Heart left ventricle (tissue), 16 donors: ENCODE results near the gene ALG9. TPM values are rescaled to one million over a fixed set of nuclear protein-coding genes. Genes with fewer than 3 reads are reported as not detected.

Source experiments
- ATAC-seq, 4 donors: fragments of 200-7000 bp; cut with Tn5 transposase; one replicate each; pipeline ENCODE4 v1.9.1; 2020 to 2022; ENCODE audit warnings: moderate library complexity in 4 of 4, mild to moderate bottlenecking in 3 of 4, moderate number of reproducible peaks in 1 of 4
- DNase-seq, 5 donors: peaks; one replicate each; pipeline ENCODE4 v3.0.0-alpha.2; 2020
- H3K27ac ChIP-seq, 12 donors: fragments of 200-600 bp; sonication (generic) in 4 of 12; one replicate each; pipeline versions ENCODE4 v1.5.0 to v1.8.0; 2016 to 2022; ENCODE audit warnings: mild to moderate bottlenecking in 2 of 12
- H3K27me3 ChIP-seq, 9 donors: fragments of 200-600 bp; sonication (generic) in 2 of 9; one replicate each; pipeline versions ENCODE4 v1.5.1 to v1.8.0; 2016 to 2022; ENCODE audit warnings: mild to moderate bottlenecking in 3 of 9
- H3K36me3 ChIP-seq, 9 donors: fragments of 200-600 bp; sonication (generic) in 2 of 9; one replicate each; pipeline versions ENCODE4 v1.5.0 to v1.8.0; 2018 to 2022; ENCODE audit warnings: mild to moderate bottlenecking in 2 of 9
- H3K4me1 ChIP-seq, 12 donors: fragments of 200-600 bp; sonication (generic) in 4 of 12; one replicate each; pipeline versions ENCODE4 v1.5.0 to v1.8.0; 2016 to 2022; ENCODE audit warnings: mild to moderate bottlenecking in 3 of 12
- H3K4me3 ChIP-seq, 12 donors: fragments of 200-600 bp; sonication (generic) in 4 of 12; one replicate each; pipeline versions ENCODE4 v1.5.0 to v1.8.0; 2017 to 2022; ENCODE audit warnings: mild to moderate bottlenecking in 9 of 12, moderate library complexity in 4 of 12
- H3K9me3 ChIP-seq, 12 donors: fragments of 200-600 bp; sonication (generic) in 4 of 12; one replicate each; pipeline versions ENCODE4 v1.5.0 to v1.8.0; 2016 to 2022; ENCODE audit warnings: mild to moderate bottlenecking in 1 of 12
- POLR2A ChIP-seq, 2 donors: fragments of 450-650 bp; IDR thresholded peaks; one replicate each; pipeline ENCODE4 v1.6.1; 2017; ENCODE audit warnings: antibody characterized with exemption in 2 of 2, mild to moderate bottlenecking in 2 of 2, moderate library complexity in 2 of 2
- WGBS, 4 donors: extraction: QIAGEN DNeasy Blood & Tissue Kit in 2 of 4; methylation state at CpG; one replicate each; pipeline versions ENCODE4 v1.1.5 to v1.1.7; 2013 to 2018; 5-methylcytosine and 5-hydroxymethylcytosine counted together
- intact Hi-C, 10 donors: fragments of 100-400 bp; cut with DNase I; formaldehyde crosslinking; loops; one replicate each; pipeline versions ENCODE4 v1.11.1 to v1.14.2; 2022
- polyA plus RNA-seq, 2 donors: library from polyadenylated mRNA; stranded (reverse); fragments of 200-250 nt; gene quantifications; one replicate each; pipeline ENCODE4 v1.2.3, GENCODE V29; 2013
- total RNA-seq, 9 donors: library from RNA; depleted of rRNA in 2 of 9; stranded (reverse); fragments of >200 nt in 2 of 9; fragmentation: NEBNext Ultra II Directional in 3 of 9; extraction: Animal tissue kit (Norgen Biotek cat#: 25700) in 3 of 9; gene quantifications; one replicate each; pipeline versions ENCODE4 v1.1.0 to v1.2.4, GENCODE V29; 2016 to 2023
- TF ChIP-seq, protein P1 (sequence below), 12 donors: fragments of 200-600 bp; sonication (generic) in 4 of 12; IDR thresholded peaks; one replicate each; pipeline versions ENCODE4 v1.5.0 to v1.8.0; 2018 to 2022; ENCODE audit warnings: antibody characterized with exemption in 12 of 12, mild to moderate bottlenecking in 5 of 12
- donor health status: ischemic (EF 13 %, LVEDD 7.1; RV severe dilation, severe dysfunction).
- donor health status: healthy with polysubstance abuse.
- donor health status: DM: no; HTN: yes; CAD: no.
- donor health status: DM: no; HTN: no; CAD: no.
- donor health status: ischemic (EF 25% LVEDD 6.9; RV normal size, moderate dysfunction).
- donor health status: ischemic (EF 25% LVEDD 5.7; RV mildly dilated, moderate dysfunction).
- donor health status: healthy.
- donor health status: DM: yes; HTN: yes; CAD: no.
- donor health status: ischemic (EF 35%, LVEDD 5.7; RV mildly dilated, moderate dysfunction).
- donor health status: nonischemic (EF 11% LVEDD 7.7; RV severe dilation, severe dysfunction).
- donor health status: DM: yes; HTN: yes; CAD: no.
- donor health status: PGD.
- donor health status: ischemic (EF 29% LVEDD 5.4; RV normal size, mild dysfunction).
- donor health status: nonischemic (EF 23%, LVEDD 6.1; RV moderate dilation, normal function).

Gene ALG9
- total and polyA plus RNA-seq, 11 donors, result 13.5 to 26.5 (median 17.6) TPM

DNA sequence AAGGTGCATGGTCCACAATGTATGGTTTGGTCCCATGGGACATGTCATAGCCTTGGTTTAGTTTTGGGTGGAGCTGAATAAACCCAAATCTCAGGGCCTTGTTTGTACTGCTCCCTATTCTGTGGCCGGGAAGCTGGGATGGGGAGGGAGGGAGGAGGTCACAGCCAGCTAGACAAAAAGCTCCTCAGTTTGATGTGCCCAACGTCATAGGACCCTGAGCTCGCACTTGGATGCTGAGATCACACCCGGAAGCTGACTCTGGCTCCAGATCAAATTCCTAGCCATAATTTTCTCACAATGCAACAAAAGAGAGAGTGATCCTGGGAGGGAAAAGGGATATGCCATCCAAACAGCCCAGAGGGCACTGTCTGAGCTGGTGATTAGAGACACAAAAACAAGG lies 42.6 kb upstream of the ALG9 start:
- H3K27ac ChIP-seq, result peak overlapping the region; percentile 82 to 100 (median 96)
- peaks cover 0 to 23% (median 10%) of the 10 kb centered on the region in 9 donors for H3K36me3 ChIP-seq
- WGBS, 4 donors, result 2 to 16% (median 9%) methylated on average over 4 of the region's 4 CpGs
- peak overlapping the region in 11 of 12 donors; percentile 38 to 80 (median 59) for H3K4me3 ChIP-seq
- peak in 1 of 2 donors; percentile 28 for TF ChIP-seq POLR2A (IDR thresholded peaks at IDR 0.05)
- TF ChIP-seq, protein P1, sequence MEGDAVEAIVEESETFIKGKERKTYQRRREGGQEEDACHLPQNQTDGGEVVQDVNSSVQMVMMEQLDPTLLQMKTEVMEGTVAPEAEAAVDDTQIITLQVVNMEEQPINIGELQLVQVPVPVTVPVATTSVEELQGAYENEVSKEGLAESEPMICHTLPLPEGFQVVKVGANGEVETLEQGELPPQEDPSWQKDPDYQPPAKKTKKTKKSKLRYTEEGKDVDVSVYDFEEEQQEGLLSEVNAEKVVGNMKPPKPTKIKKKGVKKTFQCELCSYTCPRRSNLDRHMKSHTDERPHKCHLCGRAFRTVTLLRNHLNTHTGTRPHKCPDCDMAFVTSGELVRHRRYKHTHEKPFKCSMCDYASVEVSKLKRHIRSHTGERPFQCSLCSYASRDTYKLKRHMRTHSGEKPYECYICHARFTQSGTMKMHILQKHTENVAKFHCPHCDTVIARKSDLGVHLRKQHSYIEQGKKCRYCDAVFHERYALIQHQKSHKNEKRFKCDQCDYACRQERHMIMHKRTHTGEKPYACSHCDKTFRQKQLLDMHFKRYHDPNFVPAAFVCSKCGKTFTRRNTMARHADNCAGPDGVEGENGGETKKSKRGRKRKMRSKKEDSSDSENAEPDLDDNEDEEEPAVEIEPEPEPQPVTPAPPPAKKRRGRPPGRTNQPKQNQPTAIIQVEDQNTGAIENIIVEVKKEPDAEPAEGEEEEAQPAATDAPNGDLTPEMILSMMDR (IDR thresholded peaks at IDR 0.05), result no peak
- intact Hi-C loops, result loop anchor here in 2 of 10 donors (2.0 to 5.0 kb wide), 2 partner anchors 35 to 37 kb away; partner anchors contain the start of genes CFAP68 (in 2 of the 2) and FDXACB1 (in 2 of the 2)
- no peaks in the 10 kb centered on the region for H3K9me3 ChIP-seq
- DNase-seq (peak; percentile 53 to 83 (median 75)), ATAC-seq (peak in 2 of 4 donors; percentile 25 to 33)
- H3K27me3 ChIP-seq, result peaks cover 0 to 10% (median 0%) of the 10 kb centered on the region in 9 donors
- H3K4me1 ChIP-seq, result peaks cover 0 to 27% (median 13%) of the 10 kb centered on the region in 12 donors

DNA sequence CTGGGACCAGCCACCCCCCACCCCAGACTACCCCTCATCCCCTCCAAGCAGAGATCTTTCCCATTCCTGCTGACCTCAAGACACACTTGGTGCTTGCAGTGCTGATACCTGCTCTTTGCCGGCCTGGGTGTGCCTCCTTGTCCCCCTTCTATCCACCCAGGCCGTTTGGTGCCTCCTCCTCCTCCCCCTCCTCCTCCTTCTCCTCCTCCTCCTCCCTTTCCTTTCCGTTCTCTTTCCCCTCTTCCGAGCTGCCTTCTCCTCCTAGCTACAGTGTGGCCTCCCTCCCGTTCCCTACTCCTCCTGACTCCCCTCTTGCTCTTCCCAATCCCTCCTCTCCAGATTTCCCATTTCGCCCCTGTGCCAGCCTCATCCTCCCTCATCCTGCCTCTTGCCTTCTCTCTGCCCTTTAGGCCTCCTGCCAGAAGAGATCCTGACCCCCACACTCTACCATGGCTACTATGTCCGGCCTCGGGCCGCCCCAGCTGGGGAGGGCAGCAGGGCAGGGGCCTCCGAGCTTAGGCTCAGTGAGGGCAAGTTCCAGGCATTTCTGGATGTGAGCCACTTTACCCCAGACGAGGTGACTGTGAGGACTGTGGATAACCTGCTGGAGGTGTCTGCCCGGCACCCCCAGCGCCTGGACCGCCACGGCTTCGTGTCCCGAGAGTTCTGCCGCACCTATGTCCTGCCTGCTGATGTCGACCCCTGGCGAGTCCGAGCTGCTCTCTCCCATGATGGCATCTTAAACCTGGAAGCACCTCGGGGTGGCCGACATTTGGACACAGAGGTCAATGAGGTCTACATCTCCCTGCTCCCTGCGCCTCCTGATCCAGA lies 41.9 kb upstream of the ALG9 start:
- H3K9me3 ChIP-seq, result no peaks in the 10 kb centered on the region
- WGBS, 4 donors, result 15 to 35% (median 25%) methylated on average over 10 to 24 of the region's 24 CpGs
- TF ChIP-seq POLR2A (IDR thresholded peaks at IDR 0.05), result no peak
- TF ChIP-seq, protein P1 (IDR thresholded peaks at IDR 0.05), result no peak
- peaks cover 0 to 27% (median 7%) of the 10 kb centered on the region in 12 donors for H3K4me1 ChIP-seq
- intact Hi-C loops, result loop anchor here in 2 of 10 donors (2.0 to 5.0 kb wide), 2 partner anchors 34 to 36 kb away; partner anchors contain the start of genes CFAP68 (in 2 of the 2) and FDXACB1 (in 2 of the 2)
- peak overlapping the region; percentile 38 to 80 (median 59) for H3K4me3 ChIP-seq
- H3K36me3 ChIP-seq, result peaks cover 0 to 30% (median 17%) of the 10 kb centered on the region in 9 donors
- peak; percentile 43 to 67 (median 47) for DNase-seq
- ATAC-seq, result peak in 3 of 4 donors; percentile 3 to 6 (median 5)
- H3K27me3 ChIP-seq, result peaks cover 0 to 10% (median 0%) of the 10 kb centered on the region in 9 donors
- H3K27ac ChIP-seq, result peak overlapping the region; percentile 82 to 100 (median 96)

DNA sequence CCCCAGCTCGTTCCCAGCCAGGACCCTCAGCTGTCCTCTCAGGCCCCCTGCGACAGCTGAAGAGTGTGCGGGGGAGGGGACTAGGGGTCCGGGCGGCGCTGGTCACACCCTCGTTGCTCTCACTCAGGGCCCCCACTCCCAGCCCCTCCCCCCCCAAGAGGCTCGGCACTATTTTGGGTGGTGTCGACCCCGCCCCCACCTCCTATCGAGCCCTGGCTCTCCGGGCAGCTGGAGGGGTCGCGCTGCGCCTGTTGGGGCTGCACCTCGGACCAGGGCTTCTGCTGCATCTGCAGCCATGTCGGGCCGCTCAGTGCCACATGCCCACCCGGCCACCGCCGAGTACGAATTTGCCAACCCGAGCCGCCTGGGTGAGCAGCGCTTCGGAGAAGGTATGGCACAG lies 41.2 kb upstream of the ALG9 start, which contains the start of gene HSPB2:
Gene HSPB2, plus strand, starts transcription at position 200 of the 400 bp plus-strand sequence. Its CDS starts 96 bp downstream, at position 296.
- peaks cover 0 to 37% (median 18%) of the 10 kb centered on the region in 9 donors for H3K36me3 ChIP-seq
- ATAC-seq, result peak; percentile 6 to 17 (median 10)
- TF ChIP-seq, protein P1 (IDR thresholded peaks at IDR 0.05), result no peak
- TF ChIP-seq POLR2A (IDR thresholded peaks at IDR 0.05), result no peak
- intact Hi-C loops, result loop anchor here in 3 of 10 donors (1.0 to 5.0 kb wide), 3 partner anchors 33 to 35 kb away; partner anchors contain the start of genes CFAP68 (in 3 of the 3) and FDXACB1 (in 3 of the 3)
- peak within 1 kb of the TSS; percentile 38 to 80 (median 59) for H3K4me3 ChIP-seq
- no peaks in the 10 kb centered on the region for H3K9me3 ChIP-seq
- DNase-seq, result peak; percentile 54 to 75 (median 69)
- H3K4me1 ChIP-seq, result peaks cover 0 to 29% (median 7%) of the 10 kb centered on the region in 12 donors
- H3K27me3 ChIP-seq, result peaks cover 0 to 10% (median 0%) of the 10 kb centered on the region in 9 donors
- 0 to 5% (median 4%) methylated on average over 2 to 26 of the region's 26 CpGs for WGBS, 4 donors
- peak within 1 kb of the TSS; percentile 89 to 100 (median 96) for H3K27ac ChIP-seq
